ENCODE measurements around the gene ZNF780A. TPM values are rescaled to one million over a fixed set of nuclear protein-coding genes. Genes with fewer than 3 reads are reported as not detected.

The ZNF780A gene
- total RNA-seq = 9.4 and 24.0 TPM in 2 replicates

GRCh38 chr19:40090241-40091204 lies at the start of gene ZNF780A:
ZNF780A (minus strand) TSS chr19:40090943; CDS start chr19:40084753, 6,190 bp downstream.

GRCh38 chr19:40055832-40056504 lies 34.8 kb downstream of the ZNF780A start, which contains the start of gene ZNF780B:
ZNF780B (minus strand) TSS chr19:40056231; CDS start chr19:40050332, 5,899 bp downstream.

Other genes starting within 250 kb of the ZNF780A start
- gene FBL, start 244.6 kb downstream of the ZNF780A start, total RNA-seq = 72.2 and 96.1 TPM in 2 replicates
- gene FCGBP, start 156.3 kb downstream of the ZNF780A start, total RNA-seq = under 0.01 and 0.16 TPM in 2 replicates
- gene PSMC4, start 119.8 kb downstream of the ZNF780A start, total RNA-seq = 94.4 and 110 TPM in 2 replicates
- gene ZNF546, start 93.9 kb downstream of the ZNF780A start, total RNA-seq = 2.4 and 3.8 TPM in 2 replicates
- 6.0 TPM in 2 replicates for gene ZNF780B, start 34.7 kb downstream of the ZNF780A start, total RNA-seq
- gene MAP3K10, start 100.5 kb upstream of the ZNF780A start, total RNA-seq = 8.8 and 10.2 TPM in 2 replicates
- not detected in 2 replicates for gene TTC9B, start 127.4 kb upstream of the ZNF780A start, total RNA-seq
- not detected in 2 replicates for gene CCNP, start 135.7 kb upstream of the ZNF780A start, total RNA-seq
- gene AKT2, start 194.4 kb upstream of the ZNF780A start, total RNA-seq = 69.5 and 79.5 TPM in 2 replicates

Data from cardiac atrium fibroblast (primary cell).